Neural crest cell (in vitro differentiated cells): Measurements from ENCODE around the gene MMP12. TPM values are rescaled to one million over a fixed set of nuclear protein-coding genes. Genes with fewer than 3 reads are reported as not detected.
"Not testable (repeated sequence)": the region's sequence is repeated elsewhere in the genome, so short reads cannot be mapped to it uniquely, and the experiment has no call there.

Source experiments
- DNase-seq: peaks from one replicate; pipeline ENCODE4 v3.0.0; 2021; ENCODE audit warnings: low read depth, mixed read lengths, low spot score
- H3K27ac Mint-ChIP-seq: one replicate; pipeline ENCODE4 v1.8.0; 2021; ENCODE audit warnings: mild to moderate bottlenecking, mixed read lengths; ENCODE audit not compliant: unreplicated experiment
- H3K27me3 Mint-ChIP-seq: 2 replicates; pipeline ENCODE4 v1.8.0; 2021; ENCODE audit warnings: low read depth, mild to moderate bottlenecking, mixed read lengths
- H3K36me3 Mint-ChIP-seq: 2 replicates; pipeline ENCODE4 v1.8.0; 2021; ENCODE audit warnings: low read depth, mild to moderate bottlenecking, mixed read lengths
- H3K4me1 Mint-ChIP-seq: 2 replicates; pipeline ENCODE4 v1.8.0; 2021; ENCODE audit warnings: mixed read lengths
- H3K4me3 Mint-ChIP-seq: one replicate; pipeline ENCODE4 v1.8.0; 2021; ENCODE audit warnings: mild to moderate bottlenecking, mixed read lengths
- H3K9me3 Mint-ChIP-seq: 2 replicates; pipeline ENCODE4 v1.8.0; 2021; ENCODE audit warnings: mixed read lengths
- total RNA-seq: library from RNA; stranded (reverse); gene quantifications from 2 replicates; pipeline ENCODE4 v1.2.1, GENCODE V29; 2021
- TF ChIP-seq, protein P1 (sequence below): fragments of 200-600 bp; sonication (generic); conservative IDR thresholded peaks from 2 replicates; pipeline ENCODE4 v1.5.0; 2021; ENCODE audit warnings: antibody characterized with exemption, mild to moderate bottlenecking

MMP12 gene
- total RNA-seq, 1 donor from 2014 or later, result not detected

DNA sequence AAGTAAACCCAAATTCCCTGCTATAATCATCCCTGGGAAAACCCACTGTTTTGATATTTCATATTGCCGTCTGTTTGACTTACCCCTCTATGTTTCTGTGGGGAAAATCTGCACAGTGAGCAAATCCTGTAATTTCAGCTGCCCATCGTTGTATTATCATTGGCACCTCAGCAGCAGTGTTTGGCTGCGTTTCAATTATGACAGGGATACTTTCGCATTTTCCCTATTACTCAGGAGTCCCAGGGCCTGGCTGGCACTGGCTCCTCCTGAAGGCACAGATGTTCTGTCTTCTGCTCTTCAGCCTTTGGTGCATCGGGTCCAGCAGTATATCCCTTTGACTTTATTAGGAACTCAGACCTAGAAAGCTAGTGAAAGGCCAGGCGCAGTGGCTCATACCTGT, 12.2 kb upstream of the MMP12 start:
- TF ChIP-seq, protein P1, sequence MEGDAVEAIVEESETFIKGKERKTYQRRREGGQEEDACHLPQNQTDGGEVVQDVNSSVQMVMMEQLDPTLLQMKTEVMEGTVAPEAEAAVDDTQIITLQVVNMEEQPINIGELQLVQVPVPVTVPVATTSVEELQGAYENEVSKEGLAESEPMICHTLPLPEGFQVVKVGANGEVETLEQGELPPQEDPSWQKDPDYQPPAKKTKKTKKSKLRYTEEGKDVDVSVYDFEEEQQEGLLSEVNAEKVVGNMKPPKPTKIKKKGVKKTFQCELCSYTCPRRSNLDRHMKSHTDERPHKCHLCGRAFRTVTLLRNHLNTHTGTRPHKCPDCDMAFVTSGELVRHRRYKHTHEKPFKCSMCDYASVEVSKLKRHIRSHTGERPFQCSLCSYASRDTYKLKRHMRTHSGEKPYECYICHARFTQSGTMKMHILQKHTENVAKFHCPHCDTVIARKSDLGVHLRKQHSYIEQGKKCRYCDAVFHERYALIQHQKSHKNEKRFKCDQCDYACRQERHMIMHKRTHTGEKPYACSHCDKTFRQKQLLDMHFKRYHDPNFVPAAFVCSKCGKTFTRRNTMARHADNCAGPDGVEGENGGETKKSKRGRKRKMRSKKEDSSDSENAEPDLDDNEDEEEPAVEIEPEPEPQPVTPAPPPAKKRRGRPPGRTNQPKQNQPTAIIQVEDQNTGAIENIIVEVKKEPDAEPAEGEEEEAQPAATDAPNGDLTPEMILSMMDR, result no peak
- no peaks in the 10 kb centered on the region for H3K4me1 Mint-ChIP-seq
- no peak for DNase-seq
- H3K27me3 Mint-ChIP-seq, result peaks cover 16% of the 10 kb centered on the region
- no peak overlapping the region for H3K27ac Mint-ChIP-seq
- peaks cover 3% of the 10 kb centered on the region for H3K9me3 Mint-ChIP-seq
- no peak overlapping the region for H3K4me3 Mint-ChIP-seq
- no peaks in the 10 kb centered on the region for H3K36me3 Mint-ChIP-seq

DNA sequence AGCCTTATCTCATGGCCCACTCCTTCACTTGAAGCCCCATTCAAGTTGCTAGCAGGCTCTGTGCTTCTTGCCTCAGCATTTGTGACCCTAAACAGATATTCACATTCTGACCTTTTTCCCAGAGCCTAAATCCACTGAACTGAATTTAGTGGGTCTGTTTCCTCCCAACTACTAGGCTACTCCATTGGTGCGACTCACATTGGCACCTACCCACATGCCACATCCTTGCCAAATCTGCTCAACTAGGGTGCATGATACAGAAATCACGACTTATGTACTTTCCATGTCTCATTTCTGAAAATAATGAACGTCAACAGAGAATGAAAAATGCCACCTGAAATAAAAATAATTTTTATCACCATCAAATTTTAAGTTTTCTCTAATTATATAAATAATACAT, 8.4 kb upstream of the MMP12 start:
- TF ChIP-seq, protein P1, result no peak
- Mint-ChIP-seq H3K27ac (no peak overlapping the region), H3K36me3 (no peaks in the 10 kb centered on the region), H3K4me1 (no peaks in the 10 kb centered on the region), H3K9me3 (peaks cover 3% of the 10 kb centered on the region), H3K27me3 (no peaks in the 10 kb centered on the region), H3K4me3 (no peak overlapping the region)
- DNase-seq, result no peak

DNA sequence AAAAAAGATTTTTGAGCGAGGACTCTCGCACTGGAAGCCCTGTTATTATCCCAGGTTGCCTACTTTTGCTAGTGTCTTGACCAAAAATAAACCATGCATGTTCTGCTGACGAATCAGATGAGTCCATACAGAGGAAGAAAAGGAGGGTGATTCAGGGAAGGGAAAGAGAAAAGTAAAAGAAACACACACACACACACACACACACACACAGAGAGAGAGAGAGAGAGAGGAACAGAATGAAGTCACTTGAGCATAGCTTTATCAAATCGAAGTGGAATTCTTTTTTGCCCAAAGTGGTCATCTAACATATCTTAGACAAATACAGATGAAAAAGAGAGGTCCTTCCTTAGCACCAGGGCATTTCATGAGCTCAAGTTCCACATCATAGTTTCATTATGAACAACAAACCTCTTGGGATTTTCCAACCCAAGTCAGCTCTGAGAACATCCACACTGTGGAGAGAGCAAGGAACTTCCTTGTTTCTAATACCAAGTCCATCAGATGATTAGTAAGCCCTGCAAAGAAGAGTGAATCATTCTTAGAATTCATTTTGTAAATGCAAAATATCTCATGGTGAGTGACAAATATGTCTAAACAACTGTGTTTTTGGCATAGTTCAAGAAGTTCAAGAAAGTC, 7.7 kb upstream of the MMP12 start:
- H3K27ac Mint-ChIP-seq, result no peak overlapping the region
- no peaks in the 10 kb centered on the region for H3K4me1 Mint-ChIP-seq
- H3K9me3 Mint-ChIP-seq, result peaks cover 3% of the 10 kb centered on the region
- DNase-seq, result no peak
- H3K27me3 Mint-ChIP-seq, result no peaks in the 10 kb centered on the region
- H3K36me3 Mint-ChIP-seq, result no peaks in the 10 kb centered on the region
- TF ChIP-seq, protein P1, result no peak
- no peak overlapping the region for H3K4me3 Mint-ChIP-seq

DNA sequence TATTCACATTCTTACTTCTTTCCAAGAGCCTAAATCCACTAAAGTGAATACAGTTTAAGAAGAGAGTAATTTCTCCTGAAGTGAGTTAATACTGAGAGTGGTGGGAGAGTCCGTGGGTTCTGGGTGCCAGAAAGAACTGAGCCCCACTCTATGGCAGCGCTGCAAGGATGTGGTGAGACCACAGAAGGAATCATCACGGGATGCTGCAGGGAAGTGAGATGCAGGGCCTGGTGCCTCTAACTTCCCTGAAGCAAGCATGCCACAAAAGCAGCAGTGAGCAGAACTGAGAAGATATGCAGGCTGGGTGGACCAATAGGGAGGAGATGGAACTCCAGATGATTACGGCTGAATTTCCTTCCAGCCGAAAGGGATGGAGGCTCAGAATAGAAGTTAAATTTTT, 5.0 kb upstream of the MMP12 start:
- H3K27ac Mint-ChIP-seq, result no peak overlapping the region
- no peaks in the 10 kb centered on the region for H3K4me1 Mint-ChIP-seq
- H3K9me3 Mint-ChIP-seq, result peaks cover 3% of the 10 kb centered on the region
- no peak overlapping the region for H3K4me3 Mint-ChIP-seq
- no peak for DNase-seq
- H3K36me3 Mint-ChIP-seq, result no peaks in the 10 kb centered on the region
- H3K27me3 Mint-ChIP-seq, result no peaks in the 10 kb centered on the region
- TF ChIP-seq, protein P1, result no peak

DNA sequence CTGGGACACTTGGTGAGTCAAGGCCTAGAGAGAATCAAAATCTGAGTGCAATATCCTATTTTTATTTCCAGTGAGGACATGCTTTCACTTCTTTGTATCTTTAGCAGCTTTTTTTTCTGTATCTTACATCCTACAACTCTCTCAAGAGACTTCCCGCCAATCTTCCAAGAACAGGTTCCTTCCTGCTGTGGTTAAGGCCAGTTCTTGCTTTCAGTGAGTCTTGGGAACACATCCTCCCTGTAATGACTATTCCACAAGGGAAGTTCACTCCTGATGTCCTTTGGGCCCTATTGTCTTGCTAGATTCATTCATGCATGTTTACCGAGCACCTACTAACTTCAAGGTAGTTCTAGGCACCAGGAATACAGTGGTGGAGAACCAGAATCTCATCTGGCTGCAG, 3.8 kb upstream of the MMP12 start:
- Mint-ChIP-seq H3K36me3 (no peaks in the 10 kb centered on the region), H3K4me3 (no peak overlapping the region), H3K27ac (no peak overlapping the region), H3K4me1 (no peaks in the 10 kb centered on the region), H3K9me3 (no peaks in the 10 kb centered on the region), H3K27me3 (no peaks in the 10 kb centered on the region)
- no peak for DNase-seq
- TF ChIP-seq, protein P1, result no peak

DNA sequence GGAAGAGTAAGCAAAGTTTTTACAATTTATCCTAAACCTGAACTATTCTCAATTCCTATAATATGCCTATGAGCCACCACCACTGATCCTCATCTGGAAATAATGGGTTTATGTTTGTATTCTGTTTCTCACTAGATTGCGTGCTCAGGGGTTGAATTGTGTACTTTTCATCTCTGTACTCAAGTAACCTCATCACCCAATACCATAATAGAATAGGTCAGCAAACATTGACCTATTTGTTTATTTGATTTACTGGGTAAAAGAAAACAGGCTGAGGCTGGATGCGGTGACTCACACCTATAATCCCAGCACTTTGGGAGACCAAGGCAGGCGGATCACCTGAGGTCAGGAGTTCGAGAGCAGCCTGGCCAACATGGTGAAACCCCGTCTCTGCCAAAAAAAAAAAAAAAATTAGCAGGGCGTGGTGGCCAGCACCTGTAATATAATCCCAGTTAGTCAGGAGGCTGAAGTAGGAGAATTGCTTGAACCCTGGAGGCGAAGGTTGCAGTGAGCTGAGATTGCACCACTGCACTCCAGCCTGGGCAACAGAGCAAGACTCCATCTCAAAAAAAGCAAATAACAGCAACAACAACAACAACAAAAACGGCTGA, 5.3 kb downstream of the MMP12 start:
- H3K4me3 Mint-ChIP-seq, H3K9me3 Mint-ChIP-seq, DNase-seq, H3K27me3 Mint-ChIP-seq, H3K27ac Mint-ChIP-seq, H3K4me1 Mint-ChIP-seq, H3K36me3 Mint-ChIP-seq: not testable (repeated sequence)
